NCI-H1436 (cell line): ENCODE results near the gene EHHADH.

Source experiments
- DNase-seq: peaks from one replicate; lab custom pipeline; 2025; lab: John Stamatoyannopoulos, UW

EHHADH gene

DNA sequence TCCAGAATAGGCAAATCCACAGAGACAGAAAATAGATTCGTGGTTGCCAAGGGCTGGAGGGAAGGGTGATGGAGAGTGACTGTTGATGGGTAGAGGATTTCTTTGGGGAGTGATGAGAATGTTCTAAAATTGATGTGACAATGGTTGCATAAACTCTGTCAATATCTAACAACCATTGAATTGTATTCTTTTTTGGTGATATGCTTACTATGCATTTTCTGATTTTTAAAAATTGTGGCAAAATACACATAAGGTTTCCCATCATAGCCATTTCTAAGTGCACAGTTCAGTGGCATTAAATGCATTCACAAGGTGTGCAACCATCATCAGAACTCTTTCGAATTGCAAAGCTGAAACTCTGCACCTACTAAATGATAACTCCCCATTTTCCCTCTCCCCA, 56.8 kb downstream of the EHHADH start:
- no peak for DNase-seq

DNA sequence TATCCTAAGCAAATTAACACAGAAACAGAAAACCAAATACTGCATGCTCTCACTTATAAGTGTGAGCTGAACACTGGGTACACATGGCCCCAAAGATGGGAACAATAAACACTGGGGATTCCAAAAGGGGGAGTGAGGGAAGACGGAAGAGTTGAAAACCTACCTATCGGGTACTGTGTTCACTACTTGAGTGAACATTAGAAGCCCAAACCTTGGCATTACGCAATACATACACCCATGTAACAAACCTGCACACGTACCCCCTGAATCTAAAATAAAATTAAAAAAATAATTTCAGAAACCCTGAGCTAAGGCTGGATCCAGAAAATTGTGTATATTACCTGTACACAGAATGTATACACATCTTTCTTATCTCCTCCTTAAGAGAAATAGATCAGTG, 58.2 kb downstream of the EHHADH start:
- DNase-seq, result no peak

DNA sequence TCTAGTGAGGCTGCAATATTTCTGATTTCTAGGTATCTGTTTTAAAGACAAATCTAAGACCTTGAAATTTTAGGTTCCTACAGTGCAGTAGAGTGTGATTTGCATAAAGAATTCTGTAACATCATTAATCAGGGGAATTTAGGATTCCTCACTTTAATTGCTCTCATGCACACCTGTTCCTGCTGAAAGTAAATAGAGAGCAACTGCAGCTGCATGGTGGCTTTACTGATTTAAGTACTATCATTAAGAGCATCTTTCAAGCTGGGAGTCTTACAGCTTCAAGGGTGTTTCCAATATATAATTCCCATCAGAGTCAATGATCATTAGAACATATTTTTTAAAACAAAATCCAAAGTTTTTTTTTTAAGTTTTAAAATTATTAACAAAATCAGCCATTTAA, 65.0 kb downstream of the EHHADH start:
- DNase-seq, result no peak

DNA sequence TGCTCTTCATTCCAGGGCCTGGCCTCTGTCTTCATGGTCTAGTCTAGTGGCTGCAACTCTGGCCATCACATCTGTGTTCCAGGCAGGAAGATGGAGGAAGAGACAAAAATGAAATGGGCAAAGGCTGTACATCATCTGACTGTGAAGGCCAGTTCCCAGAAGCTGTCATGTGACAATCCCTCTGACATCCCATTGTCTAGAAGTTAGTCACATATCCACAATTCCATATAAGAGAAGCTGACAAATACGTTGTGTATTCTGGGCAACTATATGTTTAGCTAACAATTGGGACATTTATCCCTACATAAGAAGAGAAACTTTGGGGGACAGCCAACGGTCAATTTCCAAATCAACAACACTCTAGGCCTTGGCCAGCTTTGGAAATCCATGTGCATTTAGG, 66.5 kb downstream of the EHHADH start:
- no peak for DNase-seq

DNA sequence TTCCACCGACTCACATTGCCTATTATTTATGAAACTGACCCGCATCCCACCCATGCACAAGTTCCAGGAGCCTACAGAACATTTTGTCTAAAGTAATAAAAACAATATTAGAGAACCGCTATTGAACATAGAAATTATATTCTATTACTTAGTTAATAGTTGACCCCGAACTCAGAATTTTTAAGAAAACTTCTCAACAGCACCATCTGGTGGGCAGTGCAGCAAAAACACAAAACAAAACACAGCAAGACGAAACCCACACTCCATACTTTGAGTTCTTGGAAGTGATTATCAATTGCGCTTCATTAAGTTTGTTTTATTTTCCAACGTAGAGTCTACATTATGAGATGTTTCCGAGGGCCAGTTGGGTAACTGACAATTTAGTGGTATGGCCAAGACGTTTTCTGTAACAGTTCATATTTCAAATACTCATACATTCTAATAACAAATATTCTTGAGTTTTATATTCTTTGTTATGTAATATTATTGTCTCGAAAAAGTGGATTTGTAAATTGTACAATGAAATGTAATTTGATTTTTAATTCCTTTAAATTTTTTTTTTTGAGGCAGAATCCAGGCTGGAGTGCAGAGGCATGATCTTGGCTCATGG, 77.0 kb downstream of the EHHADH start:
- peak; percentile 62 for DNase-seq

DNA sequence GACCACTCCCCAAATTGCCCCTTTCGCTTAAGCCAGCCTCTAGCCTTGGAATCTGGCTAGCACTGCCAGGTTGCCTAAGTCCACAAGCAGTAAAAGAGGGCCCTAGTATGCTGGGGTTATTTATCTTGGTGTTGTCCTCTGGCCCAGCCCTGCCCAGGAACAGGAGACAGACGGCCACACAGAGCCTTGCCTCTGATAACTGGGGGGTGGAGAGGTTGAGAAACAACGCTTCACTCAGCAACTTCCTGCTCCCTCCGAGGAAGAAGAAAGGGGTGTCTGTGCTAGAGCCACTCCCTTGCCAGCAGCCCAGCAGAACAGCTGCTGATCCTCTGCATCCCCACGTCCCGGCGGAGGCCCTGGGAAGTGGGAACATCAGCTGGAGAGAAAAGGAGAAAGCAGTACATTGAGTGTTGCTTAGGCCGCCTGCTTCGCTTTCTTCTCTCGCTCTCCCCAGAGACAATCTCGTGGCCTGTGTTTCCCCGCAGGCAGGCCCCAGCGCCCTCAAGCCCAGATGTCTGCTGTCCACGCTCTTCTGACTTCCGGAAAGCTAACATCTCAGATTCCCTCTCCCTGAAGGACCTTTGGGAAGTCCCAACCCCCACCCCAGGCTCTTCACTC, 78.4 kb downstream of the EHHADH start:
- peak; percentile 63 for DNase-seq

DNA sequence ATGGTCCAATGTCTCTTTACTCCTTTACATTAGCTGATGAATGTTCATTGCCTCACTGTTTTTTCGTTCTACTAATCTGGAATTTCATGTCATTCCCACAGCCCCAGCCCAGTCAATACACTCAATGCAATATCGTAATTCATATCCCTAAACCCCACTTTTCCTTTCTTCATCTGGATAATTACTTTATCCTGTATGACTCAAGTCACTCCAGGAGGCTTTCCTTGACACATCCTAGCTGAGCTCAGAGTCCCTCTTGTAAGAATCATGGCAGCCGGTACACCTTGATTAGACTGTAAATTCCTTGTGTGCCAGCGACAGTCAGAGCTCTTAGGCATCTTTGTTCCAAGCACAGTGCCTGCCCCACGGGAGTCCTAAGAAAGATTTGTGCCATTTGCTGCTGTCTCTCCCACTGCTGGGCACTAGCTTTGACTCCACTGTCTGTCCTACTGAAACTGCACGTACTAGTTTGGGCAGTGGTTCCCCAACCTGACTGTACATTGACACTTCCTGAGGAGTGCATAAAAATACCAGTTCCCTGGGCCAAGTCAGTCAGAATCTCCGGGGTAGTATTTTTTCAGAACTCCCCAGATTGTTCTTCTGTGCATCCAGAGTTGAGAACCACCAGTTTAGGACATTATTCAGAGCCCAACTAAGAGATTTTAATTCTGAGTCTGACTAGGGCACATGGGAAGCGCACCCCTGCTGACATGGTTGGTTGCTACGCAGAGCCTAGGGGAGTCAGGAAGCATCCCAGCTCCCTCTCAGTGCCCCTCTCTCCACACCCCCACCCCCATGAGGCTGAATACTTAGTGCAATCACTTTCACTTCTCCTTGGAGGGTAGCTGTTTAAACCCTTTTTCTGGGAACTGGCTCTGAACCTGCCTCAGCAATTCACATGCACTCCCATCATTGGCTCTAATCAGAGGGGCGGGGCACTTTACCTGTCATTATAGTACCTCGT, 81.5 kb downstream of the EHHADH start:
- DNase-seq, result no peak

DNA sequence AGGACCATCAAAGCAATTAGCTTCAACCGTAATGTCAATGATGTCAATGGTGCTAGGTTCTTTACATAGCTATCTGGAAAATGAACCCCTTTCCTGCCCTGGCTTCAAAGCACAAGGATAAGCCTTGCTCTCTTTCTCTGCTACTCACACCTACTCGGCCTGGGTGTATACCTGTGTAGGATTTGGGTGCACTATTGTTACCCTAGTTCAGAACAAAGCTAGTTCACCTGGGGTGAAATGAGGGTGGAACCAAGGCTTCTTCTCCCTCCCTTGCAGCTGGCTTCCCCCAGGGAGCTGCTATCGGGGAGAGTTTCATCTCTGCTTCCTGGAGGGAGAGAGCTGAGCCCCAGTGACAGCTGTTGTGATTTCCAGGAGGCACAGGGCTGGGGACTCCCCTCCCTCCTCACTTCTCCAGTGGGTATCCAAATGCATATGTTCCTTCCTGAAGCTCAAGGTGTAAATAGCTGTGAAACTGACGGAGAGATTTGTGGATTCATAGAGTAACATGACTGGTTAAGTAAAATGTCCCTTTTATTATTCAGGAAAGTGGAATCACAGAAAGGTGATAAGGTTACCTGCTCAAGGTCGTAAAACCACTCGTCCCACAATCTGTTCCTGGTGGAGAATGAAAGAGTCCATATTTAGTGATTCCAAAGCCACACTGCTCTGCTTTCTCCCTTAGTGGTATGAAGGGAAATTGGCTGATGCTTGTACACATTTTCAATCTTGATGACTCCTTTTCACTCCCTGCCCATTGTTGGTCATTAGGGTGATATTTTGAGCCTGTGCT, 89.2 kb downstream of the EHHADH start:
- DNase-seq, result no peak

DNA sequence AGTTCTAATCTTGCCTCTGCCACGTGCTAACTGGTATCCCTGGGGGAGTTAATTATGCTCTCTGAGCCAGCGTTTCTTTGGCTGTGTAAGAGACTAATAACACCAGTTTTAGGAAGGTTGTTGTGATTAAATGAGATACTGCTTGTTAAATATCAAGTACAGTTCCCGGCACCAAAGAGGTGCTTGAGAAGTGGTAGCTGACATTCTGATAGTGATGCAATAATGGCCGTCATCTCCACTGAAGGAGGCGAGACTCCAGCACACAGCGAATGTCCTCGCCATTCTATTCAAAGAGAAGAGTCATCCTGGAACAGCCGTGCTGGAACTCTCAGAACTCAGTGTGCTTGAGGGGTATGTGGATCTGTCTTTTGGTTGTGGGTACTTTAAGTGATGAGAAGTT, 91.2 kb downstream of the EHHADH start:
- no peak for DNase-seq

DNA sequence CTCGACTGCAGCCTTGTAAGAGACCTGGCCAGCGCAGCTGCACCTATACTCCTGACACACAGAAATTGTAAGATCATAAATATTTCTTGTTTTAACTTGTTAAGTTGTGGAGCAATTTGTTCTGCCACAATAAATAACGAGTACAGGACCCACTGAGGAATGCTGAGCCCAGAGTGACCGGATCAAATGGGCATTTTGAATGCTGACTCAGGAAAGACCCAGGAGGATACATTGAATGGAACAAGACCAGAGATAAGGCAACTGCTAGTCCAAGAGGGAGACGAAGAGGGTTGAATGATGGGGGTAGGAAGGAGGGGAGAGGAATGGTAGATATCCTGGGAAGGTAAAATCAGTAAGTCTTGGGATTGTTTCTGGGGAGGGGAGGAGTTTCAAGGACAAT, 92.1 kb downstream of the EHHADH start:
- no peak for DNase-seq

DNA sequence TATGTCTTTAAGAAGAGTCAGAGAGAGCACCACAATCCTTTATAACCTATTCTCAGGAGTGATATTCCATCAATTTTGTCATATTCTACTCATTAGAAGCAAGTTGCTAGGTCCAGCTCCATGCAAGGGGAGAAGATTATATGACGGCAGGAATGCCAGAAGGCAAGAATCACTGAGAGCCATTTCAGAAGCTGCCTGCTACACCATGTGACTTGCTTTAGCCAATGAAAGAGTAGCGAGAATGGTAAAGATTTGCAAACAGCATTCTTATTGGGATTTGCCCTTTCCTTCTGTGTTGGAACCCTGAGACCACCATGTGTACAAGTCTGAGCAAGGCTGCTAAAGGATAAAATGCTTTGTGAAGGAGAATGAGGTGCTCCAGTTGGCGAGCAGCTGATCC, 96.5 kb downstream of the EHHADH start:
- no peak for DNase-seq

DNA sequence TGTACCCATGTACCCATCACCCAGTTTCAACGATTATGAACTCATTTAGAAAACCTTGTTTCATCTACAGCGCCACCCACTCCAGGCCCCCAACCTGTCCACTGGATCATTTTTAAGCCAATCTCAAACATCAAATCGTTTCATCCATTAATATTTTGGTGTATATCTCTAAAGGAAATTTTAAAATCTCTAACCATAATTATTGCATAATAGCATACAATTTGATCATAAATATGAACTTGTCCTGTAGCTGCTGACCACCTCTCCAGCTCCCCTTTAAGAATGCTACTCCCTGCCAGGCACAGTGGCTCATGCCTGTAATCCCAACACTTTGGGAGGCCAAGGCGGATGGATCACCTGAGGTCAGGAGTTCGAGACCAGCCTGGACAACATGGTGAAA, 98.2 kb downstream of the EHHADH start:
- DNase-seq, result no peak

DNA sequence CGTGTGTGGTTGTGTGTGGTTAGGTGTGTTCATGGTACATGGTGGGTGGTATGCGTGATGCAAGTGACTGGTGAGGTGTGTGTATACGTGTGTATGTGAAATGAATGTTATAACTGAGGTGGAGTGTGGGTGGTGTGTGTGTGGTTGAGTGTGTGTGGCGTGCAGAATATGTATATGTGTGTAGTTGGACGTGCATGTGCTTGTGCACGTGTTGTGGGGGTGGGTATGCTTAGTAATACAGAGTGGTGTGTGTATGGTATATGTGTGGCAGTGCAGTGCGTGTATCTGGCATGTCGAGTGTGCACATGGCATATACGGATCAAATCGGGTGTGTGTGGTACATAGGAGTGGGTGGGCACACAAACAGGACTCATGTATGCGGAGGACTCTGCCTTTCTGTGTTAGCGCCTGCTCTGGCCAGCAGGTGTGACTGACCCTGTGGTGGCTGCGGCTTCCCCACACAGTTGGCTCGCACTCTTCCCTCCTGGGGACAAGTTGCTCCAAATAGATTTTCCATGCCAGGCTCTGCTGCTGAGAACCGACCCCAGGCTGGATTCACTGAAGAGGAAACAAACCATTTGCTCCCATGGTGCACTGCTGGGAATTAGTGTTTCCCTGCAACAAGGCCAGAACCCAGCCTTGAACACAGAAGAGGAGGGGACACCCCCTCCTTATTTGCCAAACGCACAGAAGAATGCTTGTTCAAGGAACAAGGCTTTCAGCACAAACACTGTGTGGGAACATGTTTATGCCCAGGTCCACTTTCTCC, 99.8 kb downstream of the EHHADH start:
- DNase-seq, result no peak

DNA sequence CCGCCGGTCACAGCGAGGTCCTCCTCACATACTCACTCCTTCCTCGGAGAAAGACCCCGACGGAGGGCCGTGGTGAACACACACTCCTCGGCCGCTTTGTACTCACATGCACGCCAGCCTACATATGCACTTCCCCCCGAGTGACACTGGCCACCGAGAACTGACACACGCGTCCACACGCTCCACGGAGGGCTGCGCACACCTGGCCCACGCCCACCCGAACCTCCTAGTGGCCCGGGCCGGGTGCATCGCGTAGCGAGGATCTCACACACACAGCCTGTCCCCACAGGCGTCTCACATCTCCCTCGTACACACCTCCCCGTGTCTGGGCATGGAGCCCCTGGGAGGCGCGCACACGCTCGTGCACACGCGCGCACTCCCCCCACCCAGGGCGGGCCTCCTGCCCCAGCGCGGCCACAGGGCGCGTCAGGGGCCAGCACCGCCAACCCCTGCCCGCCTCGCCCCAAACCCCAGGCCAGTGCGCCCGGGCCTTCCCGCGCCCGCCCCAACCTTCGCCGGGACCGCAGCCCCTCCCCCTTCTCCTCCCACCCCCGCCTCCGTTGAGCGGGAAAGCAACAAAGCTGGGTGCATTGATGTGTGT, 100.6 kb downstream of the EHHADH start:
- no peak for DNase-seq

DNA sequence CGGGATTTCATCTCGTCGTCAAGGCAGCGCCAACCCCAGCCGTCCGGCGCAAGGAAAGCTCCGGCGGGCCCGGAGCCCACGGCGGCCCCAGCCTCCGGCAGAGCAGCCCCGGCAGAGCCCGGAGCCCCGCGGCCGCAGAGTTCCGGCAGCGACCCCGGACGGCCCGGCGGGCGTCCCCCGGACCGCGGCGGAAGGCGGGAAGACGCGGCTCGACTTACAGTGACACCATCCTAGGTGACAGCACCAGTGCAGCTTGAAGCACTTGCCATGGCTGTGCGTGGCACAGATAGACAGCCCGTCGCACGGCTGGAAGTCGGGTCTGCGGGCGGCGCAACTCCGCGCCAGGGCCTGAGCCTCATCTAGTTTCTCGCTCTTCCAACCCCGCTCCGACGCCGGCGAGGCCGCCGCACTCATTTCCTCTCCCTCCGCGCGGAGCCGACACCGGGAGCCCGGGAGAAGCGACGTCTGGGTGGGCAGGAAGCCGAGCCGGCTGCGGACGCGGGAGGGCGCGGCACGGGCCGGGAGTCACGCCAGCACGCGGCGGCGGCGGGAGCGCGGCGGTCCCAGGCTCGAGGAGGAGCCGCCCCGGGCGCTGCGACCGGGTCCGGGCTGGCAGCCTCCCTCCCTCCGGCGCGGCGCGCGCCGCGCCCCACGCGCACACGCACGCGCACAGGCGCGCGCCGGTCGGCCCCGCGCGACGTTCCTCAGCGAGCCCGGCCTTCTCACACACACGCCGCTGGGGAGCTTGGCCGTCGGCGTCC, 101.3 kb downstream of the EHHADH start, which contains the start of gene C3orf70:
C3orf70 (minus strand) TSS at position 651 of the 761 bp plus-strand sequence; CDS start at position 414, 237 bp downstream.
- DNase-seq, result peak; percentile 58

DNA sequence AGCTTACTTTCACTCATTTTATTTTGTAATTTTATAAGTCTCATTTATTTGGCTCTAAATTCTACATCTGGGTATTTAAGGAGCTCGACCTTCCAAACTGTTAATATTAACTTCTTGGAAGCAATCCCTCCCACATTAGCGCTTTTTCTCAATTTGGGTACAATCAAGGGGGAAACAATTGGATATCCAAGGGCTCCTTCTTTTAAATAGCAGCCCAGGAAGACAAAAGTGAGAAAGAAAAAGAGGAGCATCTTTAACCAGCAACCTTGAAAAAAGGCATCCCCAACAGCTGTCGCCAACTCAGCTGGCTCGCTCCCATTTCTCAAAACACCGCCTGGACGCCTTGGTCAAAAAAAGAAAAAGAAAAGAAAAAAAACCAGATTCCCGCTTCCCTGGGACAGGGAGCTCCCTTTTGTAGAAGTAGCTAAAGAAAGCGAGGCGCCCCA, 101.9 kb downstream of the EHHADH start:
- no peak for DNase-seq

DNA sequence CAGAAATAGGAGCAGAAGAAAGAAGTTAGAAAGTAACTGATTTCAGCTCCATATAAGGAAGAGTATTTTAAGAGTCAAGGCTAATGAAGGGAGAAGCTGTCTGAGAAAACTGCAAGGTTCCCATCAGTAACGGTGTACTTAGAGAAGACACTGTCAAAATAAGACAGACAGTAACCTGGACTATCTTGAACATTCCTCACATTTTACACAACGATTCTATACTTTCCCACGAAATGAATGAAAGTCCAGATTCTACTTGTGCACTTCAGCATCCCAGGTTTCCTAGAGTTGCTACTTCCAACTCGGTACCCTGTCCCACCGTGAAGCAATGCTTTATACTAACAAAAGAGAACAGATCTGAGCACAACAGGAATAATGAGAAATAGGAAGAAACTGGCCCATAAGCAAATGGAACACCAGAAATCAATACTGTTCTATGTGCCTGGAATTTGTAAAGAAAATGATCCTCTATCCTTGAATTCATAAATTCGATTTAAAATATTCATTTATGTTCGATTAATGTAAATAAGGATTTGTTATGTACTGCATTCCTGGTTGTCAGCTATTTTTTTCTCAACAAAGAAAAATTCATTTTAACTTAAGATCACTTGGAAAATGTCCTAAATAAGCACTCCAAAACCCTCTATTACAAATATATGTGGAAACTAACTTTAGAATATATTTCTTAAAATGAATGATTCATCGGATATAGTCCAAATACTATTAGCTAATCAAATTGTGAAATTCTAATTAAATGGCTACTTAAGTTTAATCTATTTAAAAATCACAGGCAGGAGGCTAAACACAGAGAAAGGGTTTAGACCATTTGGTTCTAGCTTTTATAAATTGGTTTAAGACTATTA, 102.5 kb downstream of the EHHADH start:
- no peak for DNase-seq

DNA sequence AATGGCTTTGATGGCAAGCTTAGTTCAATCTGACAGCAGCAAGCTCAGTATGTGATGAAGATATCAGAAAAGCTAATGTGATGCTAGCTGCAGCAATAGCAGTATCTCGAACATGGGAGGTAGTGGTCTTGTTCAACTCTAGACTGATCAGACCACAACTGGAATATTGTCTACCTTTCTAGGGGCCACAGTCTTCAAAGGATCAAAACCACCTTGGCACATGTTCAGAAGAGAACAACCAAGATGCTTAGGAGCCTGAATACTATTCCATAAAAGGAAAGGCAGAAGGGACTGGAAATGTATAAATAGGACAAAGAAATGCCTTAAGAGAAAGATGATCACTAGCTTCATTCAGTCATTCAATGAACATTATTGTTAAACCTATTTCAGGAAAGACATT, 103.3 kb downstream of the EHHADH start:
- no peak for DNase-seq

DNA sequence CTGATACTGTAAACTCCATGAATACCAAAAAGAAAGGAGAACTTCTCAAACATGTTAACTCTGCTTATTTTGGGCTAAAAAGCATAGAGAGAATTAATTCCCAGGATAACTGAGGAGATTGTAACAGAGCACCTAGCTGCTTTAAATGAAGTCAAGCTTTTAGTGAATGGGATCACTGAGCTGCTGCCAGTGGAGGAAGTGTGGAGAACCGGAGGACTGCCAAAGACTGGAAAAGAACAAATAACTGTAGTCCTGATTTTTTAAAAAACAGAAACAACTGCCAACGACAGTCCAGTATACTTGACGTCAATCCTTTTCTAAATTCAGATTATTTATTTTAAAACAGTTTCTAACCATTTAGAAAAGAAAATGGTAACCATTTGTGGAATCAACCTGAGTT, 104.3 kb downstream of the EHHADH start:
- no peak for DNase-seq
